Right lung (tissue), 10 donors: Measurements from ENCODE around the gene PYGO1. TPM values are rescaled to one million over a fixed set of nuclear protein-coding genes. Genes with fewer than 3 reads are reported as not detected.
A peak's percentile ranks its signal among the peaks of the same experiment; 100 is the strongest.
"Not testable (repeated sequence)": the region's sequence is repeated elsewhere in the genome, so short reads cannot be mapped to it uniquely, and the experiment has no call there.

ENCODE experiments used
- DNase-seq, 2 donors: peaks; one replicate each; pipeline ENCODE4 v3.0.0-alpha.2; 2013
- long read RNA-seq, 8 donors: transcript quantifications; one replicate each; lab custom pipeline, GENCODE V29; 2026
- polyA plus RNA-seq, 5 donors: library from polyadenylated mRNA; unstranded; fragments of 120-200 nt; gene quantifications; one replicate each; pipeline versions ENCODE4 v1.2.1 to v1.2.3, GENCODE V29; 2013; ENCODE audit warnings: inconsistent platforms in 1 of 5, low replicate concordance in 1 of 5; ENCODE audit not compliant: insufficient read length in 5 of 5, insufficient read depth in 1 of 5

PYGO1 gene, protein sequence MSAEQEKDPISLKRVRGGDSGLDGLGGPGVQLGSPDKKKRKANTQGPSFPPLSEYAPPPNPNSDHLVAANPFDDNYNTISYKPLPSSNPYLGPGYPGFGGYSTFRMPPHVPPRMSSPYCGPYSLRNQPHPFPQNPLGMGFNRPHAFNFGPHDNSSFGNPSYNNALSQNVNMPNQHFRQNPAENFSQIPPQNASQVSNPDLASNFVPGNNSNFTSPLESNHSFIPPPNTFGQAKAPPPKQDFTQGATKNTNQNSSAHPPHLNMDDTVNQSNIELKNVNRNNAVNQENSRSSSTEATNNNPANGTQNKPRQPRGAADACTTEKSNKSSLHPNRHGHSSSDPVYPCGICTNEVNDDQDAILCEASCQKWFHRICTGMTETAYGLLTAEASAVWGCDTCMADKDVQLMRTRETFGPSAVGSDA
- polyA plus RNA-seq = 10 to 100 TPM; 12.9 to 28.2 (median 19.5) TPM
- long read RNA-seq, donor 1, transcript PYGO1-202 (3 exons, 2,653 nt) = major isoform, 9 of 9 reads
- long read RNA-seq, donor 1, partial matches to known transcripts = 0 of 9 reads
- long read RNA-seq, donor 1, other reads (novel, unspliced or antisense) = 0 of 9 reads
- long read RNA-seq, donor 2, full-length matches to known transcripts = 7 of 7 reads
- long read RNA-seq, donor 2, partial matches to known transcripts = 0 of 7 reads
- long read RNA-seq, donor 2, other reads (novel, unspliced or antisense) = 0 of 7 reads
- long read RNA-seq, donor 3, full-length matches to known transcripts = 7 of 7 reads
- long read RNA-seq, donor 3, partial matches to known transcripts = 0 of 7 reads
- long read RNA-seq, donor 3, other reads (novel, unspliced or antisense) = 0 of 7 reads
- long read RNA-seq, donor 4, partial matches to known transcripts = 0 of 5 reads
- long read RNA-seq, donor 4, other reads (novel, unspliced or antisense) = 0 of 5 reads
- long read RNA-seq, donor 5, full-length matches to known transcripts = 11 of 11 reads
- long read RNA-seq, donor 5, partial matches to known transcripts = 0 of 11 reads
- long read RNA-seq, donor 5, other reads (novel, unspliced or antisense) = 0 of 11 reads
- long read RNA-seq, donor 6, full-length matches to known transcripts = 5 of 5 reads
- long read RNA-seq, donor 6, partial matches to known transcripts = 0 of 5 reads
- long read RNA-seq, donor 6, other reads (novel, unspliced or antisense) = 0 of 5 reads
- long read RNA-seq, donor 7, full-length matches to known transcripts = 3 of 3 reads
- long read RNA-seq, donor 7, partial matches to known transcripts = 0 of 3 reads
- long read RNA-seq, donor 7, other reads (novel, unspliced or antisense) = 0 of 3 reads
- long read RNA-seq, donor 8, partial matches to known transcripts = 0 of 3 reads
- long read RNA-seq, donor 8, other reads (novel, unspliced or antisense) = 0 of 3 reads

DNA sequence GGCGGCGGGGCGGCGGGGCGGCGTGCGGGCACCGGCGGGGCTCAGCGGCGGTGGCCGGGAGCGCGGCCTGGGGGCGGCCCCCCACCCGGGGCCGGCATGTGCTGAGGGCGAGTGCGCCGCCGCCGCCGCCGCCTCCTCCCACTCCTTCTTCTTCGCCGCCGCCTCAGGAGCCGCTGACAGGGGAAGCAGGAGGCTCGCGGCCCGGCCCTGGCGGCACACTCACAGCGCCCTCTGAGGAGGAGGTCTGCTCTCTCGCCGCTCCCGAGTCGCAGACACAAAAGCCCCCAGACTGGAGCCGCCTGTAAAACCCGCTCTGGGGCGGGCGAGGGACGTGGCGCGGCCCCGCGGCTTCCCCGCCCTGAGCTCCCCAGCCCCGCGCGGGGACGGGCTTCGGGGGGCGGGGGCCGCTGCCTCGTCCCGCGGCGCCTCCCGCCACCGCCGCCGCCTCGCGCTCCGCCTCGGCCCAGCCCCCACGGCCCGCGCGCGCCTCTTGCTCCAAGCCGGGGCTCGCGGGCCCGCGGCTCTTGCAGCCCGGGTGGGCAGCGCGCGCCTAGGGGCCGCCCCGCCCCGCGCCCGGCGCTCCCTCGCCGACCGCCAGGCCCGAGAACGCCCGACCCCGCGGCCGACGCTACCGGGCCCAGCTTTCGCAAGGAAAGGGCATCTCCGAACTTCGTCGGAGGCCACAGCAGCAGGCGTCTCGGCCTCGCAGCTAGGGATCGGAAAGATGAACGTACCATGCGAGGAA, at the start of gene PYGO1:
PYGO1 (minus strand) TSS at position 276 of the 745 bp plus-strand sequence. CDS start 462 bp downstream, outside the sequence.
- DNase-seq = peak; percentile 75

DNA sequence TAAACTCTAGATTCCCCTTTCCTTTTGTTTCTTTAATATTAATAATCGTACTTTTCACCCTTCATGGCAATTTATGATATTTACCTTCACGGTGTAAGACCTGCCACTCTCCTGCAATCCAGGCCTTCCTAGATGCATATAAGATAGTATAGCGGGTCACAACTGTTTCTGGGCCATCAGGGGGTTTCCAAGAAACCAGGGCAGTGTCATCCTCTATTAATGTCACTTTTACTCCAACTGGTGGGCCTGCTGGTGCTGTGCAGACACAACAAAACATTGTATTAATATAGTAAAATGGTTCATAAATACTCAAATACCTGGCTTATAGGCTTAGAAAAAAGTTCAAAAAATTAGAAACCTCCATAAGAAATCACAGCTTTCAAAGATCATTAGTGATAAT, 48.9 kb upstream of the PYGO1 start:
- no peak for DNase-seq

DNA sequence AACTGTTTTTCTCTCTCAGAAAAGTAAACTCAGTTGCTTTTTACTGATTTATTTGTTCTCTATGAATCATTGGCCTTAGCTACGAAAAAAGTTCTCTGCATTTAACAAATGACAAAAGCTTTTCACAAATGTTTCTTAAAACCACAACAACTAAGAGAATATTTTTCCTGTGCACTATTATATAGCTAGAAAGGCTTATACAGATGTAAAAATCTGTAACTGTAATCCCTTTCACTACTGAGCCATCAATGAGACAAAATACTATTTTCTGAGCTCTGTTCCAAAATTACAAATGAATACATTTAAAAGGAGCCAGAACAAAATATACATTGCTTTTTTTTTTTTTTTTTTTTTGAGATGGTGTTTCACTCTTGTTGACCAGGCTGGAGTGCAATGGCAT, 45.6 kb upstream of the PYGO1 start:
- DNase-seq = no peak

DNA sequence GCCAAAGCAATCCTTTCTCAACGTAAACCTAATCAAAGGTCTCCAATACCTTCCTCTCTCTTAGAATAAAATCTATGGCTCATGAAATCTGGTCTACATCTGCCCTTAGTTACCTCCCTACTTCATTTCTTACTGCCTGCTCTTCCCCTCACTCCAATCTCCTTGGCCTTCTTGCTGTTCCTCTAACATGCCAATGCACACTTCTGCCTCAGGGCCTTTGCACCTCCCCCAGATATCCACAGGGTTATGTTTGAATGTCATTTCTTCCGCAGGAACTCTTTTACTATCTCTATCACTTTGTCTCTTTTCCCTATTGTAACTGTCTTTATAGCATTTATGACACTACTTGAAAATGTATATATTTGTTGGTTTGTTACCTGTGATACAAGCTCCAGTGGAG, 44.3 kb upstream of the PYGO1 start:
- no peak for DNase-seq

DNA sequence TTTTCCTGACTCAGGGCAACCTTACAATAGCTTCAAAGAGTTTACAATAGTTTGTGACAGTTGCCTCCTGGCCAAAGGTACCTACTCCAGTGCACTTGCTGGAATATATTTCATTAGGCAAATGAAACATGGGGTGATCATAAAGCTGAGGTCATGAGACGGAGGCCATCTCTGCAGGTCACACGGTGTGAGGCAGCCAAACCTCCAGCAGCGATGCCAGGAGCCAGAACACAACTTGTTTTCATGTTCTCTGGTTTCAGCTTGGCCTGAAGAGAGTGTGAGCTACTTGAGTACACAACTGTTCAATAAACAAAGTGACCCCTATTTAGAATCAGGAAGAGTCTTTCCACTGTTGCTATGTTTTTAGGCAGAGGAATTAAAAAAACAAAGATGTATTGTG, 42.7 kb upstream of the PYGO1 start:
- no peak for DNase-seq

DNA sequence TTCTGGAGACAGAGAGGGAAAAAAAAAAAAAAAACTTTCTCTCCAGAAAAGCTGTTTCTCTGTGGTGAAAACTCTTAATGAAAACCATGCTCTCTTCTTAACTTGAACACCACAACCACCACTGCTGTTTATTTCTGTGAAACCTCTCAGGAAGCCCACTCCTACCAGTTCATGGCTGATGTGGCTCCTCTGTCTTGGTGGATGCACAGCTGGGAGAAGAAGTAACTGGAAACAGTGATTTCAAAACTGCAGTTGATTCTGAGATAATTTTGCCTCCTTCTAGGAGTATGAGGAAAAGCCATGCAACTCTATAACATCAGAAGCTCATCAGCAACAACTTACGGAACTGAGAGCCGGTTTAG, 40.2 kb upstream of the PYGO1 start:
- no peak for DNase-seq

DNA sequence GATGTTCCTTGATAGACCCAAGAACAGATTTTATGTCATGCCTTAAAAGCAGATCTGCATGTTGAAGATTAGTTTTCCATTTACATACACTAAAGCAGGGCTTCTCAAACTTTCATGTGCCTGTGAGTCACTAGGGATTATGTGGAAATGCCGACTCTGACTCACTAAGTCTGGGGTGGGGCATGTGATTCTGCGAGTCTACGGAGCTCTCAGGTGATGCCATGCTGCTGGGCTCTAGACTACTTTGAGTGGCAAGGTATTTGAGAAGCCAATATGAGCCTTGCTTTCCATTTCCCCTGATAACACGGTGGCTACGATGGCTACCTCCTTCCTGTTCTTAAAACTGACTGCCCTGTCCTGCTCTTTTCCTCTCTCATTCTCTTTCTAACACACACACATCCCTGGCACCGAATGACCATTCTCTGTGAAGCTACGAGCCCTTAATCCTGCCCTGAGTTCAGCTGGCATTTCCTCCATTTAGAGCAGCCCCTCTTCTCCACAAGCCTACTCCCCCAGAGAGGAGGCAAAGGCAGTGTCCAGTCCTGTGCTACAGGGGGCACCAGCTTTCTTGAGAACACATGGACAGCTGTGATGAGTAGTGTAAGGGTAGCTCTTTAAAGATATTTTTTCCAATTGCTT, 39.7 kb upstream of the PYGO1 start:
- DNase-seq = no peak

DNA sequence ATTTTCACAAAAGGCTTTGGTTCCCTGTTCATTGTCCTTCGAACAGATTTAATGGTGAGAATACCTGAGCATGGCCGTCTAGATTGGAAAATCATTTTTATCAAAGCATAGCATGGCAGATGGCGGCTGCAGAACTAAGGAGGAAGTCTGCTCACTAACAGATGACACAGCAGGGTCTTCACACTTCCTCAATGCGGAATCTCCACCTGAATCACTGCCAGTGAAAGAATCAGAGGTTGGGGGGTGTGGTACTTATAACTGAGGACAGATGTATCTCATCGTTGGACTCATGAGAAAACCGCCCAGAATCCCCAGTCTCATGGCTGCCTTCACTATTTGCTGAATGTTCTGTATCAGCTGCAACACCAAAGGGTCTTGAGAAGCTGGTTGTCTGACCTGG, 31.6 kb upstream of the PYGO1 start:
- DNase-seq = no peak

DNA sequence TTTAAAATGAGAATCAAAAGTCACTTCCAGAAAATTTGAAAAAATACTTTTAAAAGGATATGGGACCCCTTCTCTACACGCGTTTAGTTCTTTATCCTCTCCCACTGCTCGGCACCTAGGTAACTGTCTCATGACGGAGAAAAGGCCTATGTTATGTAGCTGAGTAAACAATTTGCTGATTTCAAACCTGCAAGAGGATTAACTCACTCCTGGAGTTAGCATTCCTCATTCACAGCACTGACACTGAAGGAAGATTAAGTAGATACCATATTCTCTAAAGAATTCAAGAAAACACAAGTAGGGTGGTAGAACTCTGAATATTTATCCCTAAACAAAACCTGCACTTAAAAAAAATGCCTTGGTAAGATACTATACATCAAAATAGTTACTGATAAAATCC, 30.2 kb upstream of the PYGO1 start:
- DNase-seq = no peak

DNA sequence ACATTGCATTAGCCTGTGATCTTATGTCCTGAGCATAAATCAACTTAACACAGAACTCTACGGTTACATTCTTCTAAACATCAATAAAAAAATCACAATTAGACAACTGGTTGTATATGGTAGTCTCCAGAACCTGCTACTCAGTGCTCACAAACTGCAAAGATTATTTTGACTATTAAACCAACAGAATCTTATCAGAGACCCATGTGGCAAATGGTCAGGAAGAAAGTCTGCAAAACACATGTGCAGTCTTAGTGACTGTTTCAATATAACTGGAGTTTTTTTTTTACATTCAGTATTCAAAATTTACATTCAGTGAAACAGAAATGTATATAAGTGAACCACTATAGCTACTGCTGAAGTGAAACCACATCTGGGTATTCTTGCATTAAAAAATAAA, 27.3 kb upstream of the PYGO1 start:
- no peak for DNase-seq

DNA sequence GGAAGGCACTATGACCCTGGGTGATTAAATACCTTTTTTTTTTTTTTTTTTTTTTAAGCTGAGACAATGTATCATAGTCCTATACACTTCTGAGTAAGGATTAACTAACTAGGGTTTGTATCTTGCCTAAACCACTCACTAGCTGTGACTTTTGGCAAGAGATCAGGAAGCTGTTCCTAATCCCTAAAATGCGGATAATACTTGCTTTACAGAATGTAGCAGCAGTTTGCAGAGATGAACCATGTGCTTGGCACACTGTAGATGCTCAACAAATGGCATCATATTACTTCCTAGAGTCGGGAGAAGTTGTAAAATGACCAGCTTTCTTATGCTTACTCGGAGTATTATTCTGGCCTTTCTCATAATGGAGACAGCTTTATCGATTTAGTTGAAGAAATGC, 25.6 kb upstream of the PYGO1 start:
- DNase-seq = peak in 1 of 2 donors; percentile 2

DNA sequence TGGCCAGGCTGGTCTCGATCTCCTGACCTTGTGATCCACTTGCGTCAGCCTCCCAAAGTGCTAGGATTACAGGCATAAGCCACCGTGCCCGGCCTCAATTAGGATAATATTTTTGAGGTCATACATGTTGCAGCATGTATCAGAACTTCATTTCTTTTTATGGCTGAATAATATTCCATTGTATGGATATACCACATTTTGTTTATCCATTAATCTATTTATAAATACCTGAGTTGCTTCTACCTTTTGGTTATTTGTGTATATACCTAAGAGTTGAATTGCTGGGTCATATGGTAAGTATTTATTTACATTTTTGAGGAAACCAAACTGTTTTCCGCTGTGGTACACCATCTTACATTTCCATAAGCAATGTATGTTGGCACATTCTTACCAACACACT, 18.1 kb upstream of the PYGO1 start:
- no peak for DNase-seq

DNA sequence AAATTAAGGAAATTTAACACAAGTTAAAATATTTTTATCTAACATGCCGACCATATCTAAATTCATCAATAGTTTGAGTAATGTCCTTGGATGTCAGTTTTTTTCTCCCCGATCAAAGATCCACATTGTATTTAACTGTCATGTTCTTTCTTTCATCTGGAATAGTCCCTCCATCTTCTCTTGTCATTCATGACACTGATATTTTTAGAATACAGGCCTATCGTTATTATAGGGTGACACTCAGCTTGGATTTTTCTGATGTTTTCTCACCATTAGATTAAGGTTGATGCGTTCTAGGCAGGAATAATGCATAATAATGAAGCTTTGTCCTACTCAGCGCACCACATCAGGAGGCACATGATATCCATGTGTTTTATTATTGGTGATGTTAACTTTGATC, 13.2 kb upstream of the PYGO1 start:
- no peak for DNase-seq

DNA sequence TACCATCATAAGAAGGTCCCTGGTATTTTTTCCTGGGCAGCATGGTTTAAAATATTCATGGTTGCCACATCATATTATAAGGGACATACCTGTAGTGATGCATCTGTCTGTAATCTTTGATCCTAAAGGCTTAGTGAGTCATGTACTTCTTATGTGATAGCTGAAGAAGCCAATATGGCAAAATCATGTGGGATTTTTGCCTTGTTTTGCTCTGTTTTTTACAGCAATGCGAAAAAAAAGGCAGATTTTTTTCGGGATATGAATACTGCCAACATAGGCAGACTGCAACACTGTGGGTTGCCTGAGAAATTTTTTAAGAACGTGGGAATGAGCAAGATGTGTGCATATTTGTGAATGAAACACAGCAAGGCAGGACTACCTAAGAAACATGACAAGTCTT, 11.3 kb upstream of the PYGO1 start:
- no peak for DNase-seq

DNA sequence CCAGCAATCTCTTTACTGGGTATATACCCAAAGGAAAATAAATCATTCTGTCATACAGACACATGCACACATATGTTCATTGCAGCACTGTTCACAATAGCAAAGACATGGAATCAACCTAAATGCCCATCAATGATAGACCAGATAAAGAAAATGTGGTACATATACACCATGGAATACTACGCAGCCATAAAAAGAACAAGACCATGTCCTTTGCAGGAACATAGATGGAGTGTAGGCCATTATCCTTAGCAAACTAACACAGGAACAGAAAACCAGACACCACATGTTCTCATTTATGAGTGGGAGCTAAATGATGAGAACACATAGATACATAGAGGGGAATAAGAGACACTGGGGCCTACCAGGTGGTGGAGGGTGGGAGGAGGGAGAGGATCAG, 4.9 kb upstream of the PYGO1 start:
- not testable (repeated sequence) for DNase-seq

DNA sequence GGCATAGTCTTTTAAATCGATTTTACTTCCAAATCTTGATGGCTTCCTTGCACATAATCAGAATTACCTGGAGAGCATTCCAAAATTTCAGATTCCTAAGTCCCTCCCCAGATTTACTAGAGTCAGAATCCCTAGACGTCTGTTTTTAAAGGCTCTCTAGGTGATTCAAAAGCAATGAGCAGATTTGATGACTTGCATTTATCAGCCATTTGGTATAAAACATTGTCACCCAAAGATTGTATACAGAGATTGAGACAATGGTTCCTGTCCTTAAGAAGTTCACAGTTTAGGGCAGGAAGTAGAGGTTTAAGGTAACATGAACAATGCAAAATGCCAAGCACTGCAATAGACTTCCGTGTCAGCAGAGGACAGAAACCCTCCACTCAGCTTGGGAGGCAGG, 2.6 kb upstream of the PYGO1 start:
- no peak for DNase-seq

DNA sequence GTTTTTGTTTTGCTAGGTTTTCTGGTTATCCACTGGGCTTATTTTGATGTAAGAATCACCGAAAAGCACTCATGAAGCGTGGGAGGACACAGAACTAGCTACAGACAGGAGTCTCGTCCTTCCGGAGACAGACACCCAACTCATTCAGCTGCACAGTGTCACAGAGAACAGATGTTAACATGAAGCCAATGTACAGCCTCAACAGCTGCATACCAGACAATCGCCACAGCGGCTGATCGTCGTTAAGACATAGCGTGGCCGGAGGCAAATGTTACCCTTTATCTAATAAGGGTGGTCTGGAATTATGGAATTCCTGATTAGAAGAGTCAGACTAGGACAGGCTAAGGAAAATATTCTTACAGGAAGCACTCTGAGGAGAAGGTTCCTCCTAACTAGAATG, 1.1 kb upstream of the PYGO1 start:
- peak in 1 of 2 donors; percentile 16 for DNase-seq

DNA sequence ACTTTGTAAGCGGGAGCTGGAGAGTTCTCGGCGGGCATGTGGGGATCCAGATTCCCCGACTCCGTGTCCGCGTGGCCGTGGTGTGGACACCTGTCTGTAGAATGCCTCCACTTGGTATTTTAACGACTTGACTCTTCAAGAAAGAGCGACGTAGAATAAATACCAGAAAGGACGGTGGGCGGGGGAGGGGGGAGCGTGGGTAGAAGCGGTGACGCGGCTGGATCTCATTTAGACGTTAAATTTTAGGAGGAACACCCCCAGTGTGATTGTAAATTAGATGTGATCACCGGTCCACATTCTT, 620 bp upstream of the PYGO1 start:
- peak in 1 of 2 donors; percentile 55 for DNase-seq

DNA sequence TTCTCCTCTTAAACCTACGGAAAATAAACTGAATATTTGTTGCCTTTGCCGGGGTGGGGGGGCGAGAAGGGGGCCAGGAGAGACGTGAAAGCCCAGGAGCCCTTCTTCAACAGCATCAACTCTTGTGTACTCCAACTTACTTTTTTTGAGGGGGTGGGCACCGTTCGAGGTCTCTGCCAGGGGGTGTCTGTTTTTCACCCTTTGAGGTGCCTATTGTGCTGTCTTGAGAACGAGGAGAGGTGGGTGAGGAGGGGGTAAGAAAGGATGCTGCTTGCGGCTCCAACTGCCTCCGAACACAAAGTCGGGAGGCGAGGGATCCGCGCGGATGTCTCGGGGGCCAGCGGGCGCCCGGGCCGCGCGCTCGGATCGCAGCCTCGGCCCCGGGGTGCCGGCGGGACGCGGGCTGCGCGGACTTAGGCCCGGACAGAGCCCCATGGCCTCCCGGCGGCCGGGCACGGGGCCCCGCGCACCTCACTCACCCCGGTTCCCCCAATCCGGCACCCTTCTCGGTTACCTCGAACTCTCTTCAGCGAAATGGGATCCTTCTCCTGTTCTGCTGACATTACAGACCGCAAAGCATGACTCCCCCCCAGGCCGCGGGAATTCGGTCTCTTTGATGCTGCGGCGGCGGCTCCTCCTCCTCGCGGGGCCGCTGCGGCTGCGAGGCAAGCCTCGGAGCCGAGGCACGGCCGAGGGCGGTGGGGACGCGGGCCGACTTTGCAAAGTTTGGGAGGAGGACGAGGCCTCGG, 650 bp downstream of the PYGO1 start:
- DNase-seq = peak; percentile 42 to 58

DNA sequence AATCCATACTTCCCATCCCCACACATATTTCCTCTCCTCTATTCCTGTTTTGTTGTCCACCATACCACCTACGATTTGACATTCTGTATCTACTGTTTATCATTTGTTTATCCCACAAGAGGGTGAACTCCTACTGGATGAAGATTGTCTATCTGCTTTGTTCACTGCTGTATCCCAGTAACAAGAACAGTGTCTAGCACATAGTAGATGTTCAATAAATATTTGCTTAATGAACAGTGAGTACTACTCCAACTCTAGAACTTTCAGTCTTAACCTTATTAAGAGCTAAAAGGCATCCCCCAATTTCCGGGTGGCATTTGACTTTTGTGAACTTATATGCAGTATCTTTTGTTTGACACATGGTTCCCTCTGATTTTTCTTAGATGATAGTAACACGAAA, 1.3 kb downstream of the PYGO1 start:
- no peak for DNase-seq
